Subcutaneous adipose tissue (tissue), 4 donors: ENCODE results near the gene CCDC33. TPM values are rescaled to one million over a fixed set of nuclear protein-coding genes. Genes with fewer than 3 reads are reported as not detected.

ENCODE experiments used
- total RNA-seq, 4 donors: library from RNA; depleted of rRNA; stranded (reverse); fragments of >200 nt; gene quantifications; one replicate each; pipeline ENCODE4 v1.1.0, GENCODE V29; 2016
- TF ChIP-seq, protein P1 (sequence below): fragments of 450-650 bp; IDR thresholded peaks from one replicate; pipeline ENCODE4 v1.5.1; 2016; ENCODE audit warnings: low read depth, mild to moderate bottlenecking, control low read depth, antibody characterized with exemption, moderate library complexity

The CCDC33 gene
- total RNA-seq, 4 donors from 2014 or later, result not detected

DNA sequence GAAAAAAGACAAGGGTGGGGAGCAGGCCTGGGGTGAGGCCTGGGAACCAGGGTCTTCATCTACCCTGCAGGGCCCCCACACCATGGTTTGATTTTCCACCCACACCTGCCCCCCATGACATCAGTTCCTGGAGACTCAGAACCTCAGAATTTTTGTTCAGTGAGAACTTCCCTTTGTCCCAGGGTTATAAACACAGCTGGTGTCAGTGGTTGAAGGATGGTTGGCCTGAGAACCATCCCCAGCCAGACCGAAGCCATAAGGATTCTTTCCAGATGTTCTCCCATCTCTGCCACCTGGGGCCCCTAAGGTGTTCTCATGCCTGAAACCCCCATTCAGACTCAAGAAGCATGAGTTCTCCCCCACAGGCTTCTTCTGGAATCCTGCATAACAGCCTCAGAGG is 16.6 kb downstream of the CCDC33 start:
- TF ChIP-seq, protein P1, sequence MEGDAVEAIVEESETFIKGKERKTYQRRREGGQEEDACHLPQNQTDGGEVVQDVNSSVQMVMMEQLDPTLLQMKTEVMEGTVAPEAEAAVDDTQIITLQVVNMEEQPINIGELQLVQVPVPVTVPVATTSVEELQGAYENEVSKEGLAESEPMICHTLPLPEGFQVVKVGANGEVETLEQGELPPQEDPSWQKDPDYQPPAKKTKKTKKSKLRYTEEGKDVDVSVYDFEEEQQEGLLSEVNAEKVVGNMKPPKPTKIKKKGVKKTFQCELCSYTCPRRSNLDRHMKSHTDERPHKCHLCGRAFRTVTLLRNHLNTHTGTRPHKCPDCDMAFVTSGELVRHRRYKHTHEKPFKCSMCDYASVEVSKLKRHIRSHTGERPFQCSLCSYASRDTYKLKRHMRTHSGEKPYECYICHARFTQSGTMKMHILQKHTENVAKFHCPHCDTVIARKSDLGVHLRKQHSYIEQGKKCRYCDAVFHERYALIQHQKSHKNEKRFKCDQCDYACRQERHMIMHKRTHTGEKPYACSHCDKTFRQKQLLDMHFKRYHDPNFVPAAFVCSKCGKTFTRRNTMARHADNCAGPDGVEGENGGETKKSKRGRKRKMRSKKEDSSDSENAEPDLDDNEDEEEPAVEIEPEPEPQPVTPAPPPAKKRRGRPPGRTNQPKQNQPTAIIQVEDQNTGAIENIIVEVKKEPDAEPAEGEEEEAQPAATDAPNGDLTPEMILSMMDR, result no peak

DNA sequence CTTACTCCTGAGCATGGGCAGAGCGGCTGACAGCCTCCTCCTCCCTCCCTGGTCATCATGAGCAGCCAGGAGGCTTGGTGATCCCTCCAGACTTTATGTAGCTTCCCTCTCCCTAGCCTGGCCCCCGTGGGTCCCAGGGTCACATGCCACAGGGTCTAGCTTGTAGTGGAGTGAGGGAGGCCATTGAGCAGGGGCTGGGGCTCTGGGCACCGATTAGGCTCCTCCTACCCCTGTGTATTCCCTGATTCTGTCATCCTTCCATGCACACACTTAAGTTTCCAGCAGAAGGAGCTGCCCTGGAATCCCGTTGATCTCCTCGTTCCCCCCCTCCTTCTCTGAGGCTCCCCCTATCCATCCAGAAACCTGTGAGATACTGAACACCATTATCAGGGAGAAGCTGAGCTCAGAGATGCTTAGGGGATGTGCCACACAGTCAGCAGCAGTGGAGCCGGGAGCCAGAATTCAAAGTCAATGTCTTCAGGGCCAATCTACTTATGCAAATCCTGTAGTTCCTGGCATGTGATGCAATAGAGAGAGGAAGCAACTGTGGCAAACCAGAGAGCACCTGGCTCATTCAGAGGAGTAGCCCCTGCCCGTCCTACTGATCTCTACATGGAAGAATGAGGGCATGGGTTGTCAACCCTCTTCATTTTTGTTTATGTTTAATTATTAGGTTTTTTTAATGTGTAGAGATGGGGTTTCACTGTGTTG is 17.2 kb downstream of the CCDC33 start:
- TF ChIP-seq, protein P1, result no peak

DNA sequence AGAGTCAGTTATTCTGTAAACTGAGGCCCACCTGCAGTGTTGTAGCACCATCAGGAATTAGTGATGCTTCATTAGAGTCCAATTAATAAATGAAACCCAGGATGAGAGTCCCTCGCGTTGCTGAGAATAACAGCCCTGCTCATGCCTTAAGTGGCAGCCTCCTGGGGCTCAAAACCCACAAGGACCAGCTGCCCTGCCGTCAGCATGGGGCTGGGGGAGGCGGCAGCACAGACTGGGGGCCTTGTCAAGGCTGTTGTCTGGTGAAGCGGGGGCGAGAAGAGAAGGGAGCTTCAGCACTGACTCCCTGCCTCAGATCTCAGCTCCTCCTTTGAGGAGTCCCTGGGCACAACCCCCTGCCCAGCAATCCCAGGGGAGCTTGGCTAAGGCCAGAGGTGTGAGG is 21.0 kb downstream of the CCDC33 start:
- TF ChIP-seq, protein P1, result no peak

DNA sequence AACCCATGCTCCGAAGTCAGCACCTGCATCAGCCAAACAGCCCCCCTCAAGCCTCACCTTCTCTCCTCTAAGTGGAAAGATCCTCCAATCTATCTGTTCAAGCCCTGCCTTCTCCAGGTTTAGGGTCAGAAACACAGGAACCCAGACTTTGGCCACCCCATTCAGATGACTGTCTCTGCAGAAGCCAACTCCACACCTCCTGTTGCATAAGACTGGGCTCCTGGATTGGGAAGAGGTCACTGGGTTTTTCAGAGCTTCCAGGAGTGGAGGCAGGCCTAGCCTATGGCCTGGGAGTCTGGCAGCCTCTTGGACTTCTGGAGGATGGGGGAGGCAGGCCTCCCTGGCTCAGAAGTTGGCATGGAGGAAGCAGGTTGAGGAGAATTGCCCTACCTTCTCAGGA is 21.5 kb downstream of the CCDC33 start:
- TF ChIP-seq, protein P1, result no peak

DNA sequence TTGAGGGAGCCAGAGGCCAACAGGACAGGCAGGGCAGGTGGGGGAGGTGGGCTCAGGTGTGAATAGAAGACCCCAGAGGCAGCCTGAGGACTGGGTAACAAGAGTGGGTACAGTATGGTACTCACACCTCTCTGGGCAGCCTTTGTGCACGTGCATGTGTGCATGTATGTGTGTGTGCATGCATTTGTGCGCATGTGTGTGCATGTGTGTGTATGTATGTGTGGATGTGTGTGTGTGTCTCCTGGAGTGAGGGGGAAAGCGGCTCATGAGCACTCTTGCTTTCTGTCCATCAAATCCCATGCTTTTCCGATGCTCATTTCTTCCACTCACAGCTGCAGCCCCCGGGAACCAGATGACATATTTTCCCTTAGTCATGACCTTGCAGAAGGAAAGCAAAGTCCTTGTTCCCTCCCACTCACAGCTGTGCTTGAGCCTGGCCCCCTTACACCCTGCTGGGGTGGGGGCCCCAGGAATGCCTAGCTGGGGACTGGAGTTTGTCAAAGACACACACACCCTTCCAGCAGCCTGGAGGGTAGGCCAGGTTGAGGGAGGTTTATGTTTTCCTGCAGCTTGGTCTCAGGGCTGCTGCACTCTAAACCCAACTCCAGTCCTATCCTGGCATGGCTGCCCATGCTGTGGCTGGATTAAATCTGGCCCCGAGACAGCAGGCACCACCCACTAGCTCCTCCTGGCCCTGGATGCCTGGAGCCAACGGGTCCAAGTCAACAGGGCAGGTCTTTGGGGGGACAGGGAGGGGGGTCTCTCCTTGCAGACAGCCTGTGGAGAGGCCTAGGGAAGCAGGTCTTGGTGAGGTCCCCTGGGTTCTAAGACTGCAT is 22.5 kb downstream of the CCDC33 start:
- TF ChIP-seq, protein P1, result no peak

DNA sequence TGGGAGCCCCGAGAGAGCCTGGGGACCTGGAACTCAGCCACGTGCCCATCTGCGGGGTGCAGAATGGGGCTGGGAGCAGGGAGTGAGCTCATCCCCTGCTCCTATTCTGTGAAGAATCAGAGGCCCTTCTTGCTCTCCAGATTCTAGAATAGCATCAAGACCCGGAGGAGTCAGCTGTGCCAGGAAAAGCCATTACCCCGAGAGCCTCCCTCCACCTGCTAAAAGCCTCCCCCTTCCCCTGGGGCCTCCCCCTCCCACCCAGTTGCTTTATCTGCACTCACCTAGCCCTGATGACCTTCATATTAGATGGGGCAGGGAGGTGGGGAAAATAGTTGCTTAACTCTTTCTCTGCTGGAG is 23.1 kb downstream of the CCDC33 start:
- TF ChIP-seq, protein P1, result no peak

DNA sequence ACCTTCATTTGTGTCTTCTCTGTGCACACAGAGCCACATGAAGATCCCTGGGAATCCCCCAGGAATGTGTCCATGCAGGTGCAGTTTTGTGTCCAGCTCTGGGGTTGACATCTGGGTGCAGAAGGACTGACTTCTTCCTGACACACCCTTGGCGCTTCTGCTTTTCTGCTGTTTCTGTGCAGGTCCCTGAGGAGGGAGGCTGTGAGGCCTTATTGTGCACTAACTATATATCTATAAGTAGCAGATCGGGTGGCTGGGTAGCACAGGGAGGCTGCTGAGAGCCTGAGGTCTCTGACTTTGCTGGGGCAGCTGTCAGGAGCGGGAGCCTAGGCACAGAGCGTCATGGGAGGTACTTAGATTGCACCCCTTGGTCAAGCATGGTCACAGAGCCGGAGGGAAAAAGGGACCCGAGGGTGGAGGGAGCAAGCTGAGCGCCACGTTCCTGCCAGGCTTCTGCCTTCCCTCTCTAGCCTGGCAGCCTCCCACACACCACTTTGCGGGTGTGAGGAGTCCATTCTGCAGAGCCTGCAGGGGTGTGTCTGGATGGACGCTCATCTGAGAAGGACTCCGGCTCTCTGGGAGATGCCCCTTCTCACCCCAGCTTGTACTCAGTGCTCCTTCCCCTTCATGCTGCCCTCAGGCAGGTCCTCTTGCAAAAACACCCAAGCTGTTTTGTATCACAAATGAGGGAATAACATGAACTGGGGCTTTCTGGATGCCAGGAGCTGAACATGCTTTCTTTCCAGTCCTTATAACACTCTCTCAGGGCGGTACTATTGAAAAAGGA is 23.9 kb downstream of the CCDC33 start:
- TF ChIP-seq, protein P1, result no peak
